Adipocyte (in vitro differentiated cells): ENCODE results near the gene TRABD.

Source experiments
- DNase-seq: peaks from one replicate; pipeline ENCODE4 v3.0.0-alpha.2; 2015; ENCODE audit warnings: low read depth
- H3K27me3 ChIP-seq: replicated peaks from 2 replicates; pipeline ENCODE4 v1.7.0; 2013; ENCODE audit warnings: mild to moderate bottlenecking, low read length, moderate library complexity; ENCODE audit not compliant: control insufficient read depth, insufficient read depth
- H3K36me3 ChIP-seq: 2 replicates; pipeline ENCODE4 v1.7.0; 2013; ENCODE audit warnings: low read length, mild to moderate bottlenecking, moderate library complexity; ENCODE audit not compliant: control insufficient read depth, insufficient read depth, severe bottlenecking
- H3K4me1 ChIP-seq: 2 replicates; pipeline ENCODE4 v1.7.0; 2013; ENCODE audit warnings: mild to moderate bottlenecking, low read length, moderate library complexity; ENCODE audit not compliant: control insufficient read depth, insufficient read depth
- H3K4me3 ChIP-seq: 2 replicates; pipeline ENCODE4 v1.7.0; 2013; ENCODE audit warnings: mild to moderate bottlenecking, low read length, moderate library complexity
- H3K9ac ChIP-seq: 2 replicates; pipeline ENCODE4 v1.7.0; 2013; ENCODE audit warnings: mild to moderate bottlenecking, low read length, moderate library complexity
- H3K9me3 ChIP-seq: 2 replicates; pipeline ENCODE4 v1.7.0; 2013; ENCODE audit warnings: mild to moderate bottlenecking, low read length, moderate library complexity; ENCODE audit not compliant: control insufficient read depth

TRABD gene

DNA sequence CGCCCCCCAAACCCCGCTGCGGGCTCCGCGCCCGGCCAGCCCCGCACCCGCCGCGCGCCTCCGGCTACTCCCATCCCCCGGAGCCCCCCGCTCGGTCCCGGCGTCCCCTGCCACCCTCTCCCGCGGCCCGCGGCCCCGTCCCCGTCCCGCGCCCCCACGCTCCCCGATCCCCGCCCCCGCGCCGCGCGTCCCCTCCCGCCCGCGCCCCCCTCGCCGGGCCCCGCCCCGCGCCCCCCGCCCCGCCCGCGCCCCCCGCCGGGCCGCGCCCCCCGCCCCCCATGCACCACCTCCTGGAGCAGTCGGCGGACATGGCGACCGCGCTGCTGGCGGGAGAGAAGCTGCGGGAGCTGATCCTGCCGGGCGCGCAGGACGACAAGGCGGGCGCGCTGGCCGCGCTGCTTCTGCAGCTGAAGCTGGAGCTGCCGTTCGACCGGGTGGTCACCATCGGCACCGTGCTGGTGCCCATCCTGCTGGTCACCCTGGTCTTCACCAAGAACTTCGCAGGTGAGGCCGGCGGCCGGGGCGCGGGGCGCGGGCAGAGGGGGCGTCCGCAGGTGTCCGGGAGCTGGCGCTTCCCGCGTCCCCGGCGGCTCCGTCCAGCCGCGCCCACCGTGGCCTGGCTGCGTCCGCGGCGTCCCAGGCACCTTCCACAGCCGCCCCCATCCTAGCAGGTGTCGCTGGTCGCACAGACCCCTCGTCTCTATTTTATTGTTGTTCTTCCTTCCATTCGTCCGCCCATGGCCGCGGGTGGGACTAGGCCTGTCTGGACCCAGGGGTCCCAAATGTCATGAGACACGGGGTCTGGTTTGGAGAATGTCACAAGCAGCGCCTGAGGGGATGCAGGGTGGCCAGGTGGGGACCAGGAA is 15.0 kb upstream of the TRABD start, which contains the start of gene PANX2:
Gene PANX2 (plus strand): TSS at position 279 of the 866 bp plus-strand sequence. CDS start 0 bp downstream, at position 279.
- Histone ChIP-seq H3K4me3 (no peak within 1 kb of the TSS), H3K27me3 (peaks cover 11% of the 10 kb centered on the region), H3K4me1 (no peaks in the 10 kb centered on the region), H3K36me3 (no peaks in the 10 kb centered on the region), H3K9ac (no peak within 1 kb of the TSS), H3K9me3 (no peaks in the 10 kb centered on the region)
- peak; percentile 57 for DNase-seq

DNA sequence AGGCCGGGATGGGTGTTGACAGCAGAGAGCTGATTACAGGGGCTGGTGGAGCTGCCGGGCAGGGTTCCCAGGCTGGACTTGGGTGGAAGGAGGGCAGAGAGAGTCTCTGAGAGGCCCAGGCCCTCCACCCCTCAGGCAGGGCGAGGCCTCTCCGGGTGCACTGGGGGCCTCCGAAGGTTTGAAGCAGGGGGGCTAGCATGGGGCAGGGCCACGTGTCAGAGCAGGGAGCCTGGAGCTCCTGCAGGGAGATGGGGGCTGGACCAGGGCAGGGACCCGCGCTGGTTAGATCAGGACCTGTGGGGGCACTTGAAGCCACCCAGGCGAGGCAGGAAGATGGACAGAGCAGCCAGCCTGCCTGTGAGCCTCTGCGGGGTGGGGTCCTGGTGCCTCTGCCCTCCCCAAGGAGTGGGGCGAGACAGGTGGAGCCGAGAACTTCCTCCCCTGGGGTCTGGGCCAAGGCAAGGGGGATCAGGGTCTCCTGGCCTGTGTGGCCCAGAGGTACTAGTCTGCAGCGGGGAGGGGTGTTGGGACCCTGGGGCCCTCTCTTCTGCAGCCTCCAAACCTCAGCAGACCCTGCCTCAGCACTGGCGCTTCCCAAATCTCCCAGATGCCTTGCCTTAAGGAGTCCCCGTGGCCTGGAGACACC is 14.3 kb upstream of the TRABD start:
- no peaks in the 10 kb centered on the region for H3K36me3 ChIP-seq
- H3K4me3 ChIP-seq, result no peak overlapping the region
- H3K4me1 ChIP-seq, result no peaks in the 10 kb centered on the region
- H3K9me3 ChIP-seq, result no peaks in the 10 kb centered on the region
- no peak for DNase-seq
- H3K27me3 ChIP-seq, result peaks cover 16% of the 10 kb centered on the region
- H3K9ac ChIP-seq, result no peak overlapping the region

DNA sequence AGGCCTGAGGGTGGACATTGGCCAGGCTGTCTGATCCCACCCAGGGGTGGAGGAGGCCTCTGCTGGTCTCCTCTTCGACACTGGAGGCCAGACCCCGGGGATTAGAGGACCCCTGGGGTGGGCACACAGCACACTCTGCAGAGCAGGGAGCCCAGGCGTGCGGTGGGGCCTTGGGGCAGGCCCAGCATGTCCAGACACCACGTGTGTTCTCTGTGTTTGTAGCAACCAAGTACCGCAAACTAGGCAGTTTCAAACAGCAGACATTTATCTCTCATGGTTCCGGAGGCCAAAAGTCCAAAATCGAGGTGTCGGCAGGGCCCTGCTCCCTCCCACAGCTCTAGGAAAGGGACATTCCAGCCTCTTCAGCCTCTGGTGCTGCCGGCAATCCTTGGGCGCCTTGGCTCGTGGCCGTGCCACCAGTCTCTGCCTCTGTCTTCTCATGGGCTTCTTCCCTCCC is 13.7 kb upstream of the TRABD start:
- Histone ChIP-seq H3K9me3 (no peaks in the 10 kb centered on the region), H3K4me3 (no peak overlapping the region), H3K9ac (no peak overlapping the region), H3K4me1 (no peaks in the 10 kb centered on the region), H3K27me3 (peaks cover 16% of the 10 kb centered on the region), H3K36me3 (no peaks in the 10 kb centered on the region)
- DNase-seq, result no peak

DNA sequence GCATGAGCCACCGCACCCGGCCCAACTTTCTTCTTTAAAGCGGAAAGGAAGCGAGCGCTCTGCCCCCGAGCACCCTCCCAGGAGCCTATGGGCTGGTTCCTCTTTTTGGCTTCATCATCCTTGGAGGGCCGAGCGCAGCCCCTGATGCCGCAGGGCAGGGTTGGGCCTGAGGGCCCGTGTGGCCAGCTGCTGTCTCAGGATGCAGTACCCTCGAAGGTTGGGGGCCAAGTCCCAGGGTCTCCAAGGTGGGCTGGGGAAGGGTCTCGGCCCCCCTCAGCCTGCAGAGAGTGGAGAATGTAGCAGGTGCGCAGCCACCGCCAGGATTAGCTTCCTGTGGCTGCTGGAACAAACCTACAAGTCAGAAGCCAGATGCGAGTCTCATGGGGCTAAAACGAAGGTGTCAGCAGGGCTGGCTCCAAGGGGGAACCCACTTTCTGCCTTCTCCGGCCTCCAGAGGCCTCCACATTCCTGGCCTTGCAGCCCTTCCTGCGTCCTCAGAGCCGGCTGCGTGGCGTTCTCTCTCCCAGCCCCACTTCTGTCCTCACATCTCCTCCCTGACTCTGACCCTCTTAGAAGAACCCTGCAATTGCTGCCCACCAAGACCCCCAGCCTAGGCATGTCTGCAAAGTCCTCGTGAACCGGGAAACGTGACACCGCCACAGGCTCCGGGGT is 12.3 kb upstream of the TRABD start:
- Histone ChIP-seq H3K4me3 (no peak overlapping the region), H3K9ac (no peak overlapping the region), H3K9me3 (no peaks in the 10 kb centered on the region), H3K4me1 (no peaks in the 10 kb centered on the region), H3K27me3 (peaks cover 22% of the 10 kb centered on the region), H3K36me3 (no peaks in the 10 kb centered on the region)
- DNase-seq, result no peak

DNA sequence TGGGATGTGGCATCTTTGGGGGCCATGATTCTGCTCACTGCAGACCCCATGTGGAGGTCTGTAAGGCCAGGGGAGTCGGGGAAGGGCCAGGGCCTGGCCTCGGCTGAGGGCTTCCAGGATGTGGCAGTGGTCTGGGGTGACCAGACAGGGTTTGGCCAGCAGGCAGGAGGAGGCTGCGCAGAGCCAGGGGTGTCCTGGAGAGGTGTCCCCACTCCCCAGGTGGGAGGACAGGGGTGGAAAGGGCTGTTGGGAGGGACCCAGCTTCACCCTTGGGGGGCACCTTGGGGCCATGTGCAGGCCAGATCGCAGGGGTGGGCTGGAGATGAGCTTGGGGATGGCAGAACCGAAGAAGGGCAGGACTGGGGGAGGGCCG is 11.7 kb upstream of the TRABD start:
- DNase-seq, result no peak
- Histone ChIP-seq H3K27me3 (peaks cover 19% of the 10 kb centered on the region), H3K36me3 (no peaks in the 10 kb centered on the region), H3K9me3 (no peaks in the 10 kb centered on the region), H3K9ac (no peak overlapping the region), H3K4me3 (no peak overlapping the region), H3K4me1 (no peaks in the 10 kb centered on the region)

DNA sequence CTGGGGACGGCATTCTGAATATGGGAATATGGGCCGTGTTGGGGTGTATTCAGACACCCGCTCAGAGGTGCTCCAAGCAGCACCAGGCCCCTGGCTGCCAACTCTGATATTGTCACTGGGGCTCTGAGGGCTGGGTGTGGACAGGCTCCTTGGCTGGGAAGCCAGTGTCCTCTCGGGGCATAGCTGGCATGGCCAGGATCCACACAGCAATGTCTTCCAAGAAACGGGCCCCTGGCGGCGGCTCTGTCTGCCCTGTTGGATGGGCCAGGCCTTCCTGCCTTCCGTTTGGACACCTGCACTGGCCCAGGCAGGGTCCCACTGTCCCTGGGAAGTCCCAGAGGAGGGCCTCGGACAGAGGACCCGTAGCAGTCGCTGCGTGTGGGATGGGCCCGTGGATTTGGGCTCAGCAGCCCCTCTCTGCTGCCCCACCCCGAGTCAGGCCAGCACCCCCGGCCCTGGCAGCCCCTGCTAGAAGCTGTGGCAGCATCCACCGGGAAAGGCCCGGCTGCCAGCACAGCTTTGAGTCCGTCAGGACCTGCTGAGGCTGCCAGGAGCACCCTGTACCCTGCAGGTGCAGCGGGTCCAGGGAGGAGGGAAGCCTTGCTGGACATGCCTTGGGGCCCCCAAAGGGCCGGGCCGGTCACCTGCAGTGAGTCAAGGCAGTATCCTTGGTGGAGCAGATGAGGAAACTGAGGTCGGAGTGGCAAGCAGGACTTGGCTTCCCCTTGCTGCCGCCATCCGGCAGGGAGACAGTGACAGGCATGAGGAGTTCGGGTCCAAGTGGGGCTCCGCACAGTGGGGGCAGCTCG is 11.1 kb upstream of the TRABD start:
- Histone ChIP-seq H3K9ac (no peak overlapping the region), H3K4me3 (no peak overlapping the region), H3K9me3 (no peaks in the 10 kb centered on the region), H3K36me3 (no peaks in the 10 kb centered on the region), H3K27me3 (peaks cover 21% of the 10 kb centered on the region), H3K4me1 (no peaks in the 10 kb centered on the region)
- DNase-seq, result no peak

DNA sequence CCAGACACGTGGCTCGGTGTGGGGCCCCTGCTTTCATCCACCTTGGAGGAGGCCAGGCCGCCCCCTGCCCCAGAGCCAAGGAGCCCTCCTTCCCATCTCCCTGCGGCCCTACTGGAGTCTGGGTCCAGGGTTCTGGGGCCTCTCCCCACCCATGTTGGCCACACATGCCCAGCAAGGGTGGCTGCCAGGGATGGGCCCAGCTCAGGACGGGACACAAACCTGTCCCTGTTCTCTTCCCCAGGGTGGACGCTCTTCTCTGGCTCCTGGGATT is 10.6 kb upstream of the TRABD start:
- Histone ChIP-seq H3K4me3 (no peak overlapping the region), H3K4me1 (no peaks in the 10 kb centered on the region), H3K36me3 (no peaks in the 10 kb centered on the region), H3K27me3 (peaks cover 25% of the 10 kb centered on the region), H3K9ac (no peak overlapping the region), H3K9me3 (no peaks in the 10 kb centered on the region)
- DNase-seq, result no peak

DNA sequence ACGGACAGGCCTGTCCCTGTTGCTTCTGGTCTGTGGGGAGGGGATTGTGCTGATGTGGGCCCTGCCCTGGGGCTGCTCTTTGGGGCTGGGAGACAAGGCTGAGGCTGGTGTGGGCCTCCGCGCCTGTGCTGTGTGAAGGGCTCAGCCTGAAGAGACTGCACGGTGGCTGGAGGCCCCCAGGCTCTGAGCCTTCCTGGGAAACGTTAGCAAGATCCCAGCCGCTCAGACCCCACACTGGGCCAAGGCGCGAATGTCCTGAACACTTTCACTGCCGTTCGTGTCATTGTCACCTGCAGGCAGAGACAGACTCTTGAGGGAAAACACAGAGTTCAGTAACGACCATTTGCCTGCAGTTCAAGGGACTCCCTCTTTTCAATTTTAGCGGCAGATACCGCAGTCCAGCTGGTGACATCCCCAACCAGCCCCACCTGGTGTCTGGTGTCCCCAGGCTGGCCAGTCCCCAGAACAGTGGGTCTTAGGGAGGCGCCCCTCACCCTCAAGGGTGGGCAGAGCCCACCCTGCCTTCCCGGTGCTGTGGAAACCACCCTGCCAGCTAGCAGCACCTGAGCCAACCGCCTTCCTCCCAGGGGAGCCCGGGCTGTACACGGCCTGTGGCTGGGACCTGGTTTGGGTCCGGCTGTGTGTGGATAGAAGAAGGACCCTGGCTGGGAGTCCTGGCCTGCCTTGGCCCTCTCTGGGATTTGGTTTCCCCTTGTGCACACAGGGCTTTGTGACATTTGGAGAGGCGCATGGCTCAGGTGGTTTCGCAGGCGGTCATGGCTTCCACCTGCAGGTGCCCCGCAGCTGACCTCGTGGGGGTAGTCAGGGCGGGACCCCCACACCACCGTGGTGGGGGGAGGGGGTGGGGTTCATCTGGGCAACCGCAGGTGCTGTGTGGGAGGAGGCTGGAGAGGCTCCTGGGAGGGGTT is 9.5 kb upstream of the TRABD start:
- no peaks in the 10 kb centered on the region for H3K36me3 ChIP-seq
- no peaks in the 10 kb centered on the region for H3K9me3 ChIP-seq
- no peaks in the 10 kb centered on the region for H3K4me1 ChIP-seq
- H3K27me3 ChIP-seq, result peaks cover 25% of the 10 kb centered on the region
- no peak overlapping the region for H3K4me3 ChIP-seq
- H3K9ac ChIP-seq, result no peak overlapping the region
- DNase-seq, result no peak

DNA sequence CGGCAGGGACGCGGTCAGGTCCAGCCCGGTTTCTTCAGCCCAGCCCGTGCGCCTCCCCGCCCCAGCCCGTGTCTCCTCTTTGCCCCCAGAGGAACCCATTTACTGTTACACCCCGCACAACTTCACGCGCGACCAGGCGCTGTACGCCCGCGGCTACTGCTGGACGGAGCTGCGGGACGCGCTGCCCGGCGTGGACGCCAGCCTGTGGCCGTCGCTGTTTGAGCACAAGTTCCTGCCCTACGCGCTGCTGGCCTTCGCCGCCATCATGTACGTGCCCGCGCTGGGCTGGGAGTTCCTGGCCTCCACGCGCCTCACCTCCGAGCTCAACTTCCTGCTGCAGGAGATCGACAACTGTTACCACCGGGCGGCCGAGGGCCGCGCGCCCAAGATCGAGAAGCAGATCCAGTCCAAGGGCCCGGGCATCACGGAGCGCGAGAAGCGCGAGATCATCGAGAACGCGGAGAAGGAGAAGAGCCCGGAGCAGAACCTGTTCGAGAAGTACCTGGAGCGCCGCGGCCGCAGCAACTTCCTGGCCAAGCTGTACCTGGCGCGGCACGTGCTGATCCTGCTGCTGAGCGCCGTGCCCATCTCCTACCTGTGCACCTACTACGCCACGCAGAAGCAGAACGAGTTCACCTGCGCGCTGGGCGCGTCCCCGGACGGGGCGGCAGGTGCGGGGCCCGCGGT is 8.7 kb upstream of the TRABD start:
- Histone ChIP-seq H3K4me1 (no peaks in the 10 kb centered on the region), H3K9ac (no peak overlapping the region), H3K27me3 (peaks cover 25% of the 10 kb centered on the region), H3K4me3 (no peak overlapping the region), H3K36me3 (no peaks in the 10 kb centered on the region), H3K9me3 (no peaks in the 10 kb centered on the region)
- no peak for DNase-seq
